ENCODE measurements around the gene GJD2. TPM values are rescaled to one million over a fixed set of nuclear protein-coding genes. Genes with fewer than 3 reads are reported as not detected.

GJD2 gene
- polyA plus RNA-seq, 6 donors from 2014 or later, result not detected

DNA sequence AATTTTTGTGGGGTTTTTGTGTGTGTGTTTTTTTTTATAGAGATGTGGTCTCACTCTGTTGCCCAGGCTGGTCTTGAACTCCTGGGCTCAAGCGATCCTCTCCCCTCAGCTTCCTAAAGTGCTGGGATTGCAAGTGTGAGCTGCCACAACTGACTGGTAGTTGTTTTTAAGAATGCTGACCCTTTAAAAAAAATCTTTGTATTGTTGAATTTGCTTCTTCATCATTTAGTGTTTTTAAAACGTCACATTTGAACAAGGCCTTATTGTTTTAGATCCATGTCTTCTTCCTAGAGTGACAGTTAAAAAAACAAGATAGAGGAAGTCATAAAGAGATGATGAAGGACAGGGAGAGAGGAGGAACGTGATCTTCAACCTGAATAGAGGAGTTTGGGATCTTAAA is 24.1 kb downstream of the GJD2 start:
- Mint-ChIP-seq H3K9me3 (peaks cover 0 to 6% (median 0%) of the 10 kb centered on the region in 7 donors), H3K27me3 (peaks cover 20 to 40% (median 31%) of the 10 kb centered on the region in 3 donors), H3K27ac (no peak overlapping the region), H3K4me3 (no peak overlapping the region), H3K4me1 (no peaks in the 10 kb centered on the region), H3K36me3 (no peaks in the 10 kb centered on the region)
- no peak for ATAC-seq (ENCODE audit: low read depth in 2 of 2)
- no peak for DNase-seq

DNA sequence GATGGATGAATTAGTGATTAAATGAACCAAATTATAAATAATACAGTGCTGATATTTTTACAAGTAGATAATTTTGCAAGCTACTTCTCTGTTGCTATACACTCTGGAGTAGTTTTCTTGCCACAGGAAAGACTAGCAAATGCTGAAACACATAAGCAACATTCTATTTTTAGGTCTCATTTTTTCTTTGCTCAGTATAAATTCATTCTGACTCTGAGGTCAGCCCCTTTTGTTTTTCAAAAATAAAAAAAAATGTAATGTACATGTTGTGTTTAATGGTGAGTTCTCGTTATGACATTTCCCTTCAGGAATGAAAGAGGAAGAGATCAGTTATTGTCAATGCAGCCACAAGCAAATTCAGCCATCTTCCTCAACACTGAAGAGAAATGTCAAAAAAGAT is 24.9 kb downstream of the GJD2 start:
- no peaks in the 10 kb centered on the region for H3K4me1 Mint-ChIP-seq
- H3K36me3 Mint-ChIP-seq, result no peaks in the 10 kb centered on the region
- peaks cover 20 to 40% (median 30%) of the 10 kb centered on the region in 3 donors for H3K27me3 Mint-ChIP-seq
- H3K9me3 Mint-ChIP-seq, result peaks cover 0 to 6% (median 0%) of the 10 kb centered on the region in 7 donors
- no peak overlapping the region for H3K4me3 Mint-ChIP-seq
- no peak for ATAC-seq (ENCODE audit: low read depth in 2 of 2)
- DNase-seq, result no peak
- no peak overlapping the region for H3K27ac Mint-ChIP-seq

DNA sequence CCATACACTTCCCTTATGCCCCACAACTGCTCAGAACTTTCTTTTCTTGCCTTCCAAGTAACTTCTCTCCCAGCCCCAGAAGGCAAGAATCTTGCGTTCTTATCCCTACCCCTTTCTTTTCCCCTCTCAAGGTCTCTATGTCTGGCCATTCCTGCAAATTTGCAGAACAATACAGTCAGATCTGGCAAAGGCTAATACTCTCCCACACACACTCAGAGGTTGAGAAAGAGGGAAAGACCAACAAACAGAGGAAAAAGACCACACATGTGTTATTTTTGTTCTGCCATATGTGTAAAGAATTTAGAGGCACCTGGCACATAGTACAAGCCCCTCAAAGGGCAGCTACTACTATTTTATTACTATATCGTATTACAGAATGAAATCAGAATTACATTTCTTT is 25.7 kb downstream of the GJD2 start:
- DNase-seq (no peak), ATAC-seq (ENCODE audit: low read depth in 2 of 2) (no peak)
- H3K27me3 Mint-ChIP-seq, result peaks cover 21 to 43% (median 32%) of the 10 kb centered on the region in 3 donors

DNA sequence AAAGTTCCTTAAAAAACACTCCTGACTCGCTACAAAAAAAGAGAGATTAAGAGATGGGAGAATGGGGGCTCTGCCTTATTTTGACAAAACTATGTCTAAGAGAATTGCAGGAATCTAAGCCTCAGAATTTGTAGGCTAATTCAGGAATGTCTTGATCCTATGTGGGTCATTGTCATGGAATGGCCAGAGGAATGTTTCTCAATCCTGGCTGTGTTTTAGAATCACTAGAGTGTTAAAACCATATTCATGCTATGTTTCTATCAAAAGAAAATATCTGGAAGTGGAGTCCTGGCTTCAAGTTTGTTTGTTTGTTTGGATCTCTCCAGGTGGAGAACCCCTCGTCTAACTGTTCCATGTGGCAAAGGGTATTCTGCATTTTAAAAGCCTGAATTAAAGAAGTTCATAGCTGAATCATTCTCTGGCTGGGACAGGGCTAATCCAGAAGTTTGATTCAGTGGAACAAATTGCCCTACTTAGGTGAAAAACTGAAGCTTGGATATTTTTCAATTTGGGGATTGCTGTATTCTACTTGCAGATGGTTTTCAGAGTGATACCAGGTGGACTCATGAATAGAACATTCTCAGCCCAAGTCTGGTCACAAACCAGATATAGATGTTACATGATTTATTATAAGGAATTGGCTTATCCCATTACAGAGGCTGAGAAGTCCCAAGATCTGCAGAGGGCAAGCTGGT is 28.2 kb downstream of the GJD2 start:
- Mint-ChIP-seq H3K27ac (no peak overlapping the region), H3K9me3 (peaks cover 0 to 6% (median 0%) of the 10 kb centered on the region in 7 donors), H3K4me1 (no peaks in the 10 kb centered on the region), H3K4me3 (no peak overlapping the region), H3K27me3 (peaks cover 24 to 58% (median 51%) of the 10 kb centered on the region in 3 donors), H3K36me3 (no peaks in the 10 kb centered on the region)
- ATAC-seq (ENCODE audit: low read depth in 2 of 2) (no peak), DNase-seq (no peak)

More for the DNA sequence above, 25.7 kb downstream of the GJD2 start:
- Mint-ChIP-seq H3K36me3 (no peaks in the 10 kb centered on the region), H3K9me3 (peaks cover 0 to 6% (median 0%) of the 10 kb centered on the region in 7 donors), H3K27ac (no peak overlapping the region), H3K4me3 (no peak overlapping the region), H3K4me1 (no peaks in the 10 kb centered on the region)

DNA sequence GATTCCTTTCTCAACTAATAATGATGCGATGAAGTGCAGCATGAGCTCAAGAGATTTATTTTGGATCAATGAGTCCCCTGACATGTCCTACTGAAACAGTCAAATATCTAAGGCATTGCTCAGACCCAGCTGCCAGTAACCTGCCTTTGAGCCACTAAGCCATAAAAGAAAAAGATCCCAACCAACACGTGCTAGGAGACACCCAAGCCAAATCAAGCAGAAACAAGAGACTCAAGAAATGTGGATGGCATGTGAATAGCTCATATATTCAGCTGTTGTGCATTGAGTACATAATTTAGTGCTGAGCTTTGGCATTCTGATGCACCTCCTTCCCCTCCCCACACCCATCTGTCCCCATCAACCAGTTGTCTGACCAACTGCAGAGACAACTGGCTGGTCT is 29.2 kb downstream of the GJD2 start:
- DNase-seq (no peak), ATAC-seq (ENCODE audit: low read depth in 2 of 2) (no peak)
- Mint-ChIP-seq H3K9me3 (peaks cover 0 to 6% (median 0%) of the 10 kb centered on the region in 7 donors), H3K36me3 (no peaks in the 10 kb centered on the region), H3K27ac (no peak overlapping the region), H3K27me3 (peaks cover 28 to 65% (median 54%) of the 10 kb centered on the region in 3 donors), H3K4me3 (no peak overlapping the region), H3K4me1 (no peaks in the 10 kb centered on the region)

DNA sequence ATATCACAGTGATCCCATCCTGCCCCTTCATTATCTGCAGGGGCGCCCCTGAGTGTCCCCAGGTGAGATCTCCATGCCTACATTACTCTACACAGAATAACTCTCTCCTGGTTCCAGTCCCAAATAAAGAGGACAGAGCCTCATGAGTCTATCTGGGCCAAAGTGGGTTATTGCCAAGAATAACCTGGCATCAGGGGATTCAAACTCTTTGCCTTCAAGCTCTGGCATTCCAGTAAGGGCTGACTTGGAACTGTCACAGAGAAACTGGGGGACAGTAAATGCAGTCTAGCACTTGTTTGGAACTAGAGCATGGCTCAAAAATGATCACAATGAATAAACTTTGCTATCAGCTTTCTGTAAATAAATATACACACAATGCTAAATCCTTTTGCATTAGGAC is 30.3 kb downstream of the GJD2 start:
- ATAC-seq (ENCODE audit: low read depth in 2 of 2) (no peak), DNase-seq (no peak)
- Mint-ChIP-seq H3K4me3 (no peak overlapping the region), H3K27me3 (peaks cover 32 to 65% (median 58%) of the 10 kb centered on the region in 3 donors), H3K27ac (no peak overlapping the region), H3K4me1 (no peaks in the 10 kb centered on the region), H3K9me3 (peaks cover 0 to 6% (median 0%) of the 10 kb centered on the region in 7 donors), H3K36me3 (no peaks in the 10 kb centered on the region)

DNA sequence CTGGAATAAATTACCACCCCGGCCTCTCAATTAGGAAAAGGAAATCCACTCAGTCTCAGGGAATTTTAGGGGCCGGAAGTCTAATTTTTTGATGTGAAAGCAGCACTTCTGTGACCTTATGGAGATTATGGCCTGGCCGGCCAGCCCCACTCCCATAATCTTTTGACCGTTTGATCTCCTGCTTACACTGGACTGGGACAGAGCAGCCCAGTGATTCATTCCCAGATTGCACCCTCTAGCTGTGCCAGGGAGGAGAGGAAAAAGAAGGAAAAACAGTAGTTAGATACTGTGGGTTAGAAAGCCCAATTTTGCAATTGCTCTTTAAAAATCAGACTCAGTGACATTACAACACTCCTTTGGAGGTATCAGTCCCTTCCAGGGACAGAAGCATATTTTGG is 32.4 kb downstream of the GJD2 start:
- DNase-seq, result no peak
- Mint-ChIP-seq H3K27ac (no peak overlapping the region), H3K27me3 (peaks cover 33 to 60% (median 57%) of the 10 kb centered on the region in 3 donors)

DNA sequence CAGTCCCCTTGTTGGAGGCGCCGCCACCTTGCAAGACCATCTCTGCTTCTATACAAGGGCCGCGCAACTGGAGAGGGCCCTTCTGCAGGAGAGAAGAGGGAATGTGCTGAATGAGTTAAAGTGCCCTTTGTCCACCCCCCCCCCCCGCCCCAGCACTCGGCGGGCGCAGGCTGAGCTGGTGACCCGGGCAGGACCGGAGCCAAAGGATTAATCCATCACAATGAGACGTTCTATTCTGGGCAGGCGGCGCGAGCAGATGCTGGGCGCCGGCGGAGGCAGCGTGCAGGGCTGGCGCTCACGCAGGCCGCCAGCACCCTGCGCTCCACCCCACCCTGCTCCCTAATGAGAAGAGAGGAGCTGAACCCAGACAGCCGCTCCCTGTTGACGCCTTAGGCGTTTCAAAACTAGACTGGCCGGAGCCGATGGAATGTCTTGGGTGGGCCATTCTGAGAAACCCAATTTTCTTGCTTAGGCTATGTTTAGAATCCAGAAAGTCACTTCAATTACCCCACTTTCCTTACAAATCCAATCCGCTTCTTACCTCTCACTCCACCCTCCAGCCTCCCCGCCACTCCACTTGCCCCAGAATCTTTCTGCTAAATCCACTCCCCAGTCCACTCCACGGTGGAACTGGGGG is 32.9 kb downstream of the GJD2 start:
- Mint-ChIP-seq H3K4me3 (peak overlapping the region in 1 of 8 donors; percentile 61), H3K27ac (no peak overlapping the region), H3K36me3 (no peaks in the 10 kb centered on the region), H3K27me3 (peaks cover 29 to 60% (median 57%) of the 10 kb centered on the region in 3 donors), H3K4me1 (no peaks in the 10 kb centered on the region), H3K9me3 (peaks cover 0 to 1% (median 0%) of the 10 kb centered on the region in 7 donors)
- DNase-seq (no peak), ATAC-seq (ENCODE audit: low read depth in 2 of 2) (no peak)

More for the DNA sequence above, 32.4 kb downstream of the GJD2 start:
- Mint-ChIP-seq H3K4me1 (no peaks in the 10 kb centered on the region), H3K36me3 (no peaks in the 10 kb centered on the region), H3K9me3 (peaks cover 0 to 6% (median 0%) of the 10 kb centered on the region in 7 donors), H3K4me3 (peak overlapping the region in 1 of 8 donors; percentile 61)
- no peak for ATAC-seq (ENCODE audit: low read depth in 2 of 2)

DNA sequence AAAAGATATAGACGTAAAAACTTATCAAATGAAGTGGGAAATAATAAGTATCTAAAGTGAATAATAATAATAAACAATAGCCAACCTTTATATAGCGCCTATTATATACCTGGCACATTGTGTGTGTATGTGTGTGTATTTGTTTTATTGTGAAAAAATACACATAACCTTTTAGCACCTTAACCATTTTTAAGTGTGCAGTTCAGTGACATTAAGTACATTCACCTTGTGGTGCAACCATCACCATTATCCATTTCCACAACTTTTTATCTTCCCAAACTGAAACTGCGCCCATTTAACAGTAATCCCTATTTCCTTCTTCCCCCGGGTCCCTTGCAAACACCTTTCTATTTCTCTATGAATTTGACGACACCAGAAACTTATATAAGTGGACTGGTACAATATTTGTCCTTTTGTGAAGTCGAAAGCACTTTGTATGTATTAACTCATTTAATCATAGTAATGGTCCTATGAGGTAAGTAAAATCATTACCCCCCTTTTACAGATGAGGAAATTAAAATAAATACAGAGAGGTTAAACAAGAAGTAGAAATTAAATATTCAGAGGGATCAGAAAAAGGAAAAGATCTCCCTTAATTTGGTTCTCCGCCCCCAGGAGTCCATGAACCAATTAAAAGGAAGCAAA is 33.5 kb downstream of the GJD2 start:
- peaks cover 29 to 57% (median 53%) of the 10 kb centered on the region in 3 donors for H3K27me3 Mint-ChIP-seq
- no peaks in the 10 kb centered on the region for H3K36me3 Mint-ChIP-seq
- H3K4me3 Mint-ChIP-seq, result no peak overlapping the region

DNA sequence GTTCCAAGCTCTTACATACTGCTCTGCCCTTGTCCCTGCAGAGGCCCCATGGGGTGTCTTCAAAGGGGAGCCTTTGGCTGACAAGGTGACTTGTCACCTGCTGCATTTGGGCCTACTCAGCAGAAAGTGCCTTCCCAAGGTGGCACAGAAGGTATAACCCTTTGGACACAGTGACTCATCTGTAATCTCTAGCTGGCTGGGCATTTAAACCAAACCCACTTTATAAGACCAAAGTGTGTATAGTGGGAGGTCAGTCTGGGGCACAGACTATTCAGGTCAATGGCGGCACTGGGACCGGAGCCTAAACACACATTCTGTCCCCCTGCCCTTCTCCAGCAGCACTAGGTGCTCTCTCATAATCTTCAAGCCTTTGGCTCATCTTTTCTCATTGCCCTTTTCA is 35.1 kb downstream of the GJD2 start:
- Mint-ChIP-seq H3K9me3 (no peaks in the 10 kb centered on the region), H3K4me1 (no peaks in the 10 kb centered on the region), H3K27me3 (peaks cover 24 to 43% (median 43%) of the 10 kb centered on the region in 3 donors), H3K27ac (no peak overlapping the region), H3K4me3 (no peak overlapping the region), H3K36me3 (no peaks in the 10 kb centered on the region)
- ATAC-seq (ENCODE audit: low read depth in 2 of 2) (no peak), DNase-seq (no peak)

More for the DNA sequence above, 33.5 kb downstream of the GJD2 start:
- DNase-seq, result no peak
- no peaks in the 10 kb centered on the region for H3K4me1 Mint-ChIP-seq
- H3K9me3 Mint-ChIP-seq, result no peaks in the 10 kb centered on the region
- no peak overlapping the region for H3K27ac Mint-ChIP-seq
- no peak for ATAC-seq (ENCODE audit: low read depth in 2 of 2)

DNA sequence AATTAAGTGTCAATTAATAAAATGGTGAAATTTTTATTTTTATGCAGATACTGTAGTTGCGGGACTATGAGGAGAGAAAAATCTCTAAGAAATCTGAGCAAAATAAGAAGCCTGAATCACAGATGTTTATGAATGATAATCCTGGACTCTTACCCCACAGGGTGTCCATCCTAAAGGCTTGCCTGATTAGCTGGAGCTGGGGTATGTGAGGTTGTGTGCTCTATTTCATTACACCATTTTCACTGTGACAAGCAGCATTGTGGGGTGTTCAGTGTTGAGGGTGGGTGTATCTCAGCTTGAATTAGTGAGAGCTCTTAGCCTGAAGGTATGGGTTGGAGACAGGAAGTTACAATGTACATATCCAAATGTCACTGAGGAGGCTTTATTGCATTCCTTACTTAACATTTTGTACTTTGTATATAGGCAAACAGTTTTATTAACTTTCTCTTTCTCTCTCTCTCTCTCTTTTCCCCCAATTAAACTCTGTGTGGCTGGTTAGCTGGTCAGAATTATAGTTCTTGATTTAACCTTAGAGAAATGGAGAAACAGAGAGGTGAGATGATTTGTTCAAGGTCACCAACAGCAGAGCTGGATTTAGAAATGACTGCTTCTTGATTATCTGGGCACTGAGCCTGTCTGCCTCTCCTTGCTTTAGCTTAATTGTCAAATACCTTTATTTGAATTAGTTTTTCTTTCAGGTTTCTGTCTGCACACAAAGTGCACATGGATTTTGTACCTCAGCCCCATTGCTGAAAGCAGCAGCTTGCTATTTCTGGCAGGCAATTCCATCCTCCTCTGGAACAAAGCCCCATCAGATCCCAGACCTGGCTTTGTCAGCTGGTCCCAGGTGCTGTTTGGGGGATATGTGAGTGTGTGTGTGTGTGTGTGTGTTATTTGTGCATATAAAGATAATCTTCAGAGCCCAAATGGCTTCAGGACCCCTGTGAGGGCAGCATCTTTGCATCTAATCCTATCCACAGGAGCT is 35.8 kb downstream of the GJD2 start:
- ATAC-seq (ENCODE audit: low read depth in 2 of 2) (no peak), DNase-seq (no peak)
- H3K27me3 Mint-ChIP-seq, result peaks cover 23 to 45% (median 40%) of the 10 kb centered on the region in 3 donors

DNA sequence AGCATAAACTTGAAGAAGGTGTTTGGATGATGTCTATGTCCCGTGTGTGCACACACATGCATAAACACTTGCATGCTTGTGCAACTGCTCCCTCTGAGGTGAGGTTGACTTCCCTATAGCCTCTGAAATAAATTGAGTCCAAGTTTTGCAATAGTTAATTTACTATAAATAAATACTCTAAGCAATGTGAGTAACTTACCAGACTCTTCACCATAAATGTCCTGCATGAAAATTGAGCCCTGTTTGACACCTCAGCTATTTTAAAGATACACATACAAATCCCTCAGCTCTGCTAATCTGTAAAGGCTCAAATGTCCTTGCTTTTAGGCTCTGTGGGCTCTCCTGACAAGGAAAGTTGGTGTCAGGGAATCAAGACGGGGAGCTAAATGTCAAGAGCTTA is 37.1 kb downstream of the GJD2 start:
- Mint-ChIP-seq H3K36me3 (no peaks in the 10 kb centered on the region), H3K4me1 (no peaks in the 10 kb centered on the region), H3K9me3 (no peaks in the 10 kb centered on the region), H3K4me3 (no peak overlapping the region), H3K27me3 (peaks cover 15 to 44% (median 38%) of the 10 kb centered on the region in 3 donors), H3K27ac (no peak overlapping the region)
- ATAC-seq (ENCODE audit: low read depth in 2 of 2), result no peak
- no peak for DNase-seq

More for the DNA sequence above, 35.8 kb downstream of the GJD2 start:
- no peak overlapping the region for H3K4me3 Mint-ChIP-seq
- H3K4me1 Mint-ChIP-seq, result no peaks in the 10 kb centered on the region
- H3K36me3 Mint-ChIP-seq, result no peaks in the 10 kb centered on the region
- no peak overlapping the region for H3K27ac Mint-ChIP-seq
- no peaks in the 10 kb centered on the region for H3K9me3 Mint-ChIP-seq

DNA sequence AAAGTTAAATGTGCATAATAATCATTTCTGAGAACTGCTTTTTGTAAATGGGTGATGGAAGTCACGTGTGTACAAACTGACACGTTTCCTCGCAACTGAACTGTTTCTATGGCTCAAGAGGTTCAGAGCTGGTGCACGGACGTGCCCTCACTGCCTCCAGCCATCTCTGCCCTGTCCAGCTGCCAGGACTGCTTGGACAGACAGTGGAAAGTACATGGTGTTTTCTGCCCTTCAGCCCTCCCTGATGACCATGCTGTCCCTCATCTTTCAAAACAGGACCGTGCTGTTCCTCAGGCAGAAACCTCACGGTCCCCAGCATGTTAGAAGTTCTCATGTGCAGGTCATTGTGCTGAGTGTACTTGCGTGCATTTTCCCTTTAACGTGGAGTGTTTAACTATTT is 38.7 kb downstream of the GJD2 start:
- ATAC-seq (ENCODE audit: low read depth in 2 of 2), result no peak
- no peak overlapping the region for H3K4me3 Mint-ChIP-seq
- no peak for DNase-seq
- H3K27me3 Mint-ChIP-seq, result peaks cover 23 to 37% (median 24%) of the 10 kb centered on the region in 3 donors
- no peaks in the 10 kb centered on the region for H3K9me3 Mint-ChIP-seq
- H3K27ac Mint-ChIP-seq, result no peak overlapping the region
- no peaks in the 10 kb centered on the region for H3K36me3 Mint-ChIP-seq
- H3K4me1 Mint-ChIP-seq, result no peaks in the 10 kb centered on the region

All from naive B cell (primary cell).